Muscle layer of colon (tissue), 2 donors: Measurements from ENCODE around the gene KDM4B.
"Not testable (repeated sequence)": the region's sequence is repeated elsewhere in the genome, so short reads cannot be mapped to it uniquely, and the experiment has no call there.

Experiments used
- H3K27ac ChIP-seq: one replicate; pipeline ENCODE4 v1.7.0; 2013; ENCODE audit warnings: low read depth, mild to moderate bottlenecking, low read length, moderate library complexity
- H3K27me3 ChIP-seq, 2 donors: one replicate each; pipeline ENCODE4 v1.7.0; 2013; ENCODE audit warnings: low read length in 2 of 2, mild to moderate bottlenecking in 2 of 2; ENCODE audit not compliant: insufficient read depth in 2 of 2, control insufficient read depth in 1 of 2
- H3K36me3 ChIP-seq: one replicate; pipeline ENCODE4 v1.7.0; 2013; ENCODE audit warnings: mild to moderate bottlenecking, low read length; ENCODE audit not compliant: insufficient read depth
- H3K4me1 ChIP-seq: one replicate; pipeline ENCODE4 v1.7.0; 2013; ENCODE audit warnings: mild to moderate bottlenecking, low read length; ENCODE audit not compliant: insufficient read depth
- H3K4me3 ChIP-seq, 2 donors: one replicate each; pipeline ENCODE4 v1.7.0; 2013; ENCODE audit warnings: low read length in 2 of 2, low read depth in 1 of 2, mild to moderate bottlenecking in 1 of 2, moderate library complexity in 1 of 2
- H3K9ac ChIP-seq: one replicate; pipeline ENCODE4 v1.7.0; 2013; ENCODE audit warnings: low read length
- H3K9me3 ChIP-seq: one replicate; pipeline ENCODE4 v1.7.0; 2013; ENCODE audit warnings: mild to moderate bottlenecking, low read length
- donor health status: abdominal sarcoma.
- donor health status: Adenocarcinoma of cecum.

The KDM4B gene

DNA sequence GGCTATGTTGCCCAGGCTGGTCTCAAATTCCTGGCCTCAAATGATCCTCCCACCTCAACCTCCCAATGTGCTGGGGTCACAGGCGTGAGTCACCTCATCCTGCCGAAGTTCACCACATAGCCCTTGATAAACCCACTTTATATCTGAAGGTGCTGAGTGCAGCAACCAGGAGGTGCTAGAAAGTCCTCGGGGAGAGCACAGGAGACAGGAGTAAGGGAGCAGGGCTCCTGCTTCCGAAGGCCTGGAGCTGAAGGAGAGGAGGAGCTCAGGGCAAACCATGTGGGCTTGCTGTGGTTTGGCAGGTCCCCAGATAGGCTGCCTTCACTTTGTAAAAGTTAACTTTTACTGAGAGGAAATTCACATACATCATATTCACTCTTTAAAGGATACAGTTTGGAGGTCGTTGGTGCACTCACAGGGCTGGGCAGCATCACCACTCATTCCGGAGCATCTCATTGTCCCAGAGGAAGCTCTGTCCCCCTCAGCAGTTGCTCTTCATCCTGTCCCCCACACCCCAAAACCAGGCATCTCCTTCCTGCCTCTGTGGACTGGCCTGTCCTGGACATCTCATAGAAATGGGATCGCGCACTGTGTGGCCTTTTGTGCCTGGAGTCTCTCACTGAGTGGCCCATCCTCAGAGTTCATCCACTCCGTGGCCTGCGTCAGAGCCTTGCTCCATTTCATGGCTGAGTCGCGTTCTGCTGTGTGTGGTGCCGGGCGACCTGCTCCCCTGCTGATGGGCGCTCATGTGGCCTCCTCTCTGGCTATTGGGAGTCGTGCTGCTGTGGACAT lies 49.5 kb downstream of the KDM4B start:
- Histone ChIP-seq H3K4me1 (peaks cover 14% of the 10 kb centered on the region), H3K4me3 (no peak overlapping the region), H3K9ac (no peak overlapping the region), H3K27me3 (no peaks in the 10 kb centered on the region), H3K36me3 (peaks cover 21% of the 10 kb centered on the region), H3K9me3 (no peaks in the 10 kb centered on the region), H3K27ac (no peak overlapping the region)

GRCh38 chr19:5020368-5020767 lies 51.5 kb downstream of the KDM4B start:
- no peaks in the 10 kb centered on the region for H3K27me3 ChIP-seq
- peaks cover 21% of the 10 kb centered on the region for H3K36me3 ChIP-seq
- no peak overlapping the region for H3K9ac ChIP-seq
- H3K27ac ChIP-seq, result no peak overlapping the region
- peaks cover 15% of the 10 kb centered on the region for H3K4me1 ChIP-seq
- H3K9me3 ChIP-seq, result no peaks in the 10 kb centered on the region
- H3K4me3 ChIP-seq, result no peak overlapping the region

DNA sequence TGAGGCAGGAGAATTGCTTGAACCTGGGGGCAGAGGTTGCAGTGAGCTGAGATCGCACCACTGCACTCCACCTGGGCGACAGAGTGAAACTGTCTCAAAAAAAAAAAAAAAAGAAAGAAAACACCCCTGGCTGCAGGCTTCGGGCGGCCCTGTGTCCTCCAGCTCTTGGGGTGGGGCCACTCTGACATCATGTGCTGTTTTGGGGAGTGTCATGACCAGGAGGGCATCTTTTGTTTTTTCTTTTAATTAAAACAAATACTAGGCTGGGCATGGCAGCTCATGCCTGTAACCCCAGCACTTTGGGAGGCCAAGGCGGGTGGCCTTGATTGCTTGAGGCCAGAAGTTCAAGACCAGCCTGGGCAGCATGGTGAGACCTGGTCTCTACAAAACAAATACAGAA lies 52.1 kb downstream of the KDM4B start:
- peaks cover 21% of the 10 kb centered on the region for H3K36me3 ChIP-seq
- H3K4me1 ChIP-seq, result peaks cover 15% of the 10 kb centered on the region
- H3K27ac ChIP-seq, result no peak overlapping the region
- H3K4me3 ChIP-seq, result no peak overlapping the region
- no peaks in the 10 kb centered on the region for H3K27me3 ChIP-seq
- H3K9me3 ChIP-seq, result no peaks in the 10 kb centered on the region
- H3K9ac ChIP-seq, result no peak overlapping the region

- Histone ChIP-seq H3K9me3 (no peaks in the 10 kb centered on the region), H3K4me3 (peak overlapping the region in 1 of 2 donors; percentile 16), H3K4me1 (peaks cover 24% of the 10 kb centered on the region), H3K27me3 (no peaks in the 10 kb centered on the region), H3K9ac (no peak overlapping the region), H3K36me3 (peaks cover 10% of the 10 kb centered on the region), H3K27ac (peak overlapping the region; percentile 57)
These were observed 53.4 kb downstream of the KDM4B start for GRCh38 chr19:5022066-5022860.

DNA sequence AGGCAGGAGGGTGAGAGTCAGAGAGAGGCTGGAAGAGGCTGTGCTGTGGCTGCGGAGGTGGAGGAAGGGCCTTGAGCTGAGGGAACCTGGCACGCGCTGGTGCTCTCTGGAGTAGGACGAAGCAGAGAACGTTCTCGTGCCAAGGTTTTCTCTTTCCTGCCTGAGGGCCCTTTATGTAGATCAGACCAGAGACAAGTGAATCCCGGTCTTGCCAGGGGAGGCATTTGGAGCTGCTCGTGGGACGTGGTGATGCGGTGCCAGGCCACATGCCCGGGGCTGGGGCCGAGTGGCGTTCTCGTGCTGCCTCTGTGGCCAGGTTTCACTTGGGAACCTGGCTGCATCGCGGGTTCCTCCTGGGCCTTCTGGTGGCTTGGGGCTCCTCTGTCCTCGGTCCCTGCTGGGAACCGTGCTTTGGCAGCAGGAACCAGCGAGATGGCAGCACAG lies 54.2 kb downstream of the KDM4B start:
- Histone ChIP-seq H3K4me3 (peak overlapping the region in 1 of 2 donors; percentile 16), H3K36me3 (peaks cover 8% of the 10 kb centered on the region), H3K27me3 (no peaks in the 10 kb centered on the region), H3K9me3 (no peaks in the 10 kb centered on the region), H3K27ac (peak overlapping the region; percentile 57), H3K9ac (no peak overlapping the region), H3K4me1 (peaks cover 24% of the 10 kb centered on the region)

GRCh38 chr19:5024282-5024681 lies 55.4 kb downstream of the KDM4B start:
- Histone ChIP-seq H3K4me3 (no peak overlapping the region), H3K36me3 (no peaks in the 10 kb centered on the region), H3K9ac (no peak overlapping the region), H3K27ac (no peak overlapping the region), H3K4me1 (peaks cover 24% of the 10 kb centered on the region), H3K9me3 (no peaks in the 10 kb centered on the region), H3K27me3 (no peaks in the 10 kb centered on the region)

DNA sequence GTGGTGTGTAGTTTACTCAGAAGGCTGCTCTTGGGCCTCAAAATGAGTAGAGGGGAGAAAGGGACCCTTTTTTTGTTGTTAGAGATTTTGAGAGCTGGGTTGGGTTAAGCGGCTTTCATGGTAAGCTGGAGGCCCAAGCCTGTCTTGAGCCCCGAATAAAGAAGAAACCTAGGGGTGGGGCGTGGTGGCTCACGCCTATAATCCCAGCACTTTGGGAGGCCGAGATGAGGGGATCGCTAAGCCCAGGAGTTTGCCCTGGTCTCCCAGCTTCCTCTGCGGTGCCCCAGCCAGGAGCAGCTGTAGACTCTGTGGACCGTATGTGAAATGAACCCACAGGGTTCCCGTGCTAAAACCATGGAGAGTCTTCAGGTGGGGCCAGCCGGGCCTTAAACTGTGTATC lies 56.1 kb downstream of the KDM4B start:
- Histone ChIP-seq H3K36me3 (no peaks in the 10 kb centered on the region), H3K9me3 (no peaks in the 10 kb centered on the region), H3K4me1 (peaks cover 24% of the 10 kb centered on the region), H3K27me3 (no peaks in the 10 kb centered on the region), H3K9ac (no peak overlapping the region), H3K27ac (no peak overlapping the region), H3K4me3 (no peak overlapping the region)

DNA sequence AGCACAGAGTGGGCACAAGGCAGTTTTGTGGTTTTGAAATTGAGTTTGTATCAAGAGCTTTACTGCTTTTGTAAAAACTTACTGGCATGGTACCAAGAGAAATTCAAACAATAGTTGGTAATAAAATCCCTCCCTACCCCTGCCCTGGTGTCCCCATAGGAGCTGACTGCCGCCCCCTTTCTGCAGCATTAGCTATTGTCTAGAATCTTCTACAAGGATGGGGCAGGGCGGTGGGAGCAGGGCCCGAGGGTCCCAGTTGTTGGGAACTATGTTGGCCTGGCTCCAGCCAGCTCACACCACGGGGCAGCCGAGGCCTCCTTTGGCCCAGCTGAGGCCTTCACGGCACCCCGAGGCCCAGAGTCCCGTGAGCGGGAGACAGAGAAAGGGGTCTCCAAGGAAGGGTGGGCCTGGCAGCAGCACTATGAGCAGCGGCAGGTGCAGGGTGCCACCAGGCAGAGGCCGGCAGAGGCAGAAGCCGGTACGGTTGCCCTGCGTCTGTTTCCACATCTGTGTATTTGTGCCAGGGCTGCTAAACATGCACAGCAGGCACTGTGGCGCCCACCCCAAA lies 57.9 kb downstream of the KDM4B start:
- Histone ChIP-seq H3K9ac (no peak overlapping the region), H3K36me3 (no peaks in the 10 kb centered on the region), H3K27ac (no peak overlapping the region), H3K4me3 (no peak overlapping the region), H3K4me1 (peaks cover 24% of the 10 kb centered on the region), H3K9me3 (no peaks in the 10 kb centered on the region), H3K27me3 (no peaks in the 10 kb centered on the region)

DNA sequence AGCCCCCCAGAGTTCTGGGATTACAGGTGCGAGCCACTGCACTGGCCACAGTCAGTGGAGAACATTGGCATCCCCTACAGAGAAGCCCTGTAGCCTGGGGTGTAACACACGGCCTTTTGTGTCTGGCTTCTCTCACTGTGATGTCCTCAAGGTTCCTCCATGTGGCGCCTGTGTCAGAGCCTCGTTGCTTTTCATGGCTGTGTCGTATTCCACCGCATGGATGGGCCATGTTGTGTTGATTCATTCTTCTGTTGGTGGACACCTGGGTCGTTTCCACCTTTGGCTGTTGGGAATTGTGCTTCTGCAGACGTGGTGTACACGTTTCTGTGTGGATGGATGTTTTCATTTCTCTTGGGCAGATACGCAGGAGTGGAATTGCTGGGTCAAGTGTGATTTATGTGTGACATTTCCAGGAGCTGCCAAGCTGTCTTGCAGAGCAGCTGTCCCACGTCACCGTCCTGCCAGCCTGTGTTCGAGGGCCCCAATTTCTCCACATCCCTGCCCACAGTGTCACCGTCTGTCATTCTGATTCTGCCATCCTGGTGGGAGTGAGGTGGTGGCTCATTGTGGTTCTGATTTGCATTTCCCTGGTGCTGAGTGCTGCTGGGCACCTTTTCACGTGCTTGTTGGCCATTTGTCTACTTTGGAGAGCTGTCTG lies 59.4 kb downstream of the KDM4B start:
- Histone ChIP-seq H3K4me1 (peaks cover 11% of the 10 kb centered on the region), H3K4me3 (no peak overlapping the region), H3K9ac (no peak overlapping the region), H3K36me3 (peaks cover 5% of the 10 kb centered on the region), H3K9me3 (no peaks in the 10 kb centered on the region), H3K27me3 (no peaks in the 10 kb centered on the region), H3K27ac (no peak overlapping the region)

- not testable (repeated sequence) for H3K9ac ChIP-seq, H3K27ac ChIP-seq, H3K9me3 ChIP-seq, H3K27me3 ChIP-seq, H3K4me1 ChIP-seq, H3K4me3 ChIP-seq
- H3K36me3 ChIP-seq, result peaks cover 17% of the 10 kb centered on the region
These were observed 60.7 kb downstream of the KDM4B start for GRCh38 chr19:5029596-5029995.

- no peak overlapping the region for H3K4me3 ChIP-seq
- H3K4me1 ChIP-seq, result peaks cover 13% of the 10 kb centered on the region
- no peak overlapping the region for H3K27ac ChIP-seq
- no peak overlapping the region for H3K9ac ChIP-seq
- H3K9me3 ChIP-seq, result no peaks in the 10 kb centered on the region
- H3K27me3 ChIP-seq, result no peaks in the 10 kb centered on the region
- H3K36me3 ChIP-seq, result peaks cover 18% of the 10 kb centered on the region
These were observed 61.4 kb downstream of the KDM4B start for GRCh38 chr19:5030136-5030820.
